ENCODE data around the gene CCT4. TPM values are rescaled to one million over a fixed set of nuclear protein-coding genes. Genes with fewer than 3 reads are reported as not detected.

CCT4 gene
- polyA plus RNA-seq (120 to 227 TPM (median 175 TPM) in 3 replicates), polyA minus RNA-seq (54.7 to 133 TPM (median 61.9 TPM) in 3 replicates)
- 125 TPM for polyA plus RNA-seq (2011; ENCODE audit: low read depth)
- polyA plus RNA-seq (2011; cell fraction: cytosol; rRNA removed) = 127 and 199 TPM in 2 replicates
- 101 and 129 TPM in 2 replicates for polyA plus RNA-seq (2011; cell fraction: nucleus; rRNA removed)
- polyA plus RNA-seq (2012; ENCODE audit: low replicate concordance) = 147 and 183 TPM in 2 replicates
- 120 TPM for polyA minus RNA-seq (2011; cell fraction: cytosol; rRNA and poly(A)+ RNA removed)
- 59.3 and 83.1 TPM in 2 replicates for polyA minus RNA-seq (2011; cell fraction: nucleus; rRNA and poly(A)+ RNA removed)

- H3K4me1 ChIP-seq (ENCODE audit: control insufficient read depth, extremely low read depth, insufficient read depth, low read length) = peaks cover 19% of the 10 kb centered on the region
- H3K79me2 ChIP-seq (ENCODE audit: control insufficient read depth, insufficient read depth, low read length) = peaks cover 47% of the 10 kb centered on the region
- H3K4me2 ChIP-seq (ENCODE audit: control insufficient read depth, extremely low read depth, insufficient read depth, low read depth, low read length) = peak within 1 kb of the TSS; percentile 98
- peaks cover 3% of the 10 kb centered on the region for H3K9me1 ChIP-seq (ENCODE audit: control insufficient read depth, extremely low read depth, insufficient read depth, low read length)
- peaks cover 21% of the 10 kb centered on the region for H4K20me1 ChIP-seq (ENCODE audit: control insufficient read depth, extremely low read depth, insufficient read depth, low read length)
- peak within 1 kb of the TSS; percentile 99 for H3K9ac ChIP-seq (ENCODE audit: control insufficient read depth, extremely low read depth, insufficient read depth, low read length)
- no peaks in the 10 kb centered on the region for H3K27me3 ChIP-seq (ENCODE audit: control insufficient read depth, extremely low read depth, insufficient read depth, low read length)
- FAIRE-seq (no peak), DNase-seq (ENCODE audit: low read depth, low spot score) (no peak)
- peak within 1 kb of the TSS; percentile 94 to 100 (median 100) for H3K4me3 ChIP-seq (ENCODE audit: control insufficient read depth in 2 of 3, extremely low read depth in 1 of 3, insufficient read depth in 2 of 3, low read depth in 1 of 3, low read length in 3 of 3)
- dilution Hi-C loops (cut with MboI; ENCODE audit: extremely low pct_ligation_motif_present, low sequenced_read_pairs) = no loop called here
- H3K36me3 ChIP-seq (ENCODE audit: control insufficient read depth in 2 of 2, extremely low read depth in 1 of 2, insufficient read depth in 2 of 2, low read length in 2 of 2) = peaks cover 3 to 4% of the 10 kb centered on the region in 2 experiments
- peak within 1 kb of the TSS; percentile 97 for H3K27ac ChIP-seq (ENCODE audit: control insufficient read depth, insufficient read depth, low read length)
- peak within 1 kb of the TSS; percentile 89 for H2AFZ ChIP-seq (ENCODE audit: control insufficient read depth, low read length)
- no peaks in the 10 kb centered on the region for H3K9me3 ChIP-seq (ENCODE audit: control insufficient read depth, low read depth, low read length)
- no peak for TF ChIP-seq CTCF (optimal IDR thresholded peaks at IDR 0.05 in 1 of 3, IDR thresholded peaks at IDR 0.05 in 1 of 3, conservative IDR thresholded peaks at IDR 0.05 in 1 of 3; ENCODE audit: extremely low read depth in 1 of 3, insufficient read depth in 2 of 3, low read length in 3 of 3)
- no peak for TF ChIP-seq EZH2 (IDR thresholded peaks at IDR 0.05; ENCODE audit: low read length)
Measured at GRCh38 chr2:61888267-61889055, at the start of gene CCT4. Gene CCT4, minus strand, starts transcription at chr2:61888656. Its CDS starts 149 bp downstream, at chr2:61888507.

- DNase-seq (ENCODE audit: low read depth, low spot score) (no peak), FAIRE-seq (no peak)
- no peaks in the 10 kb centered on the region for H4K20me1 ChIP-seq (ENCODE audit: control insufficient read depth, extremely low read depth, insufficient read depth, low read length)
- no peaks in the 10 kb centered on the region for H3K9me3 ChIP-seq (ENCODE audit: control insufficient read depth, low read depth, low read length)
- TF ChIP-seq EZH2 (IDR thresholded peaks at IDR 0.05; ENCODE audit: low read length) = no peak
- no peak for TF ChIP-seq CTCF (optimal IDR thresholded peaks at IDR 0.05 in 1 of 3, IDR thresholded peaks at IDR 0.05 in 1 of 3, conservative IDR thresholded peaks at IDR 0.05 in 1 of 3; ENCODE audit: extremely low read depth in 1 of 3, insufficient read depth in 2 of 3, low read length in 3 of 3)
- H3K79me2 ChIP-seq (ENCODE audit: control insufficient read depth, insufficient read depth, low read length) = no peaks in the 10 kb centered on the region
- H3K27ac ChIP-seq (ENCODE audit: control insufficient read depth, insufficient read depth, low read length) = no peak overlapping the region
- no peak overlapping the region for H3K4me3 ChIP-seq (ENCODE audit: control insufficient read depth in 2 of 3, extremely low read depth in 1 of 3, insufficient read depth in 2 of 3, low read depth in 1 of 3, low read length in 3 of 3)
- no peaks in the 10 kb centered on the region for H3K27me3 ChIP-seq (ENCODE audit: control insufficient read depth, extremely low read depth, insufficient read depth, low read length)
- no peak overlapping the region for H3K9ac ChIP-seq (ENCODE audit: control insufficient read depth, extremely low read depth, insufficient read depth, low read length)
- no peak overlapping the region for H2AFZ ChIP-seq (ENCODE audit: control insufficient read depth, low read length)
- no peaks in the 10 kb centered on the region for H3K36me3 ChIP-seq (ENCODE audit: control insufficient read depth in 2 of 2, extremely low read depth in 1 of 2, insufficient read depth in 2 of 2, low read length in 2 of 2)
- H3K9me1 ChIP-seq (ENCODE audit: control insufficient read depth, extremely low read depth, insufficient read depth, low read length) = no peaks in the 10 kb centered on the region
- H3K4me1 ChIP-seq (ENCODE audit: control insufficient read depth, extremely low read depth, insufficient read depth, low read length) = no peaks in the 10 kb centered on the region
- H3K4me2 ChIP-seq (ENCODE audit: control insufficient read depth, extremely low read depth, insufficient read depth, low read depth, low read length) = no peak overlapping the region
- dilution Hi-C loops (cut with MboI; ENCODE audit: extremely low pct_ligation_motif_present, low sequenced_read_pairs) = no loop called here
Measured at GRCh38 chr2:61937886-61938285, 49.4 kb upstream of the CCT4 start.

Data from keratinocyte (primary cell).